ENCODE results near the gene C19orf12.

- no peak for TF ChIP-seq NR3C1 (CRISPR knock-in tag; conservative IDR thresholded peaks at IDR 0.05; ENCODE audit: low read depth)
- TF ChIP-seq, protein P1, sequence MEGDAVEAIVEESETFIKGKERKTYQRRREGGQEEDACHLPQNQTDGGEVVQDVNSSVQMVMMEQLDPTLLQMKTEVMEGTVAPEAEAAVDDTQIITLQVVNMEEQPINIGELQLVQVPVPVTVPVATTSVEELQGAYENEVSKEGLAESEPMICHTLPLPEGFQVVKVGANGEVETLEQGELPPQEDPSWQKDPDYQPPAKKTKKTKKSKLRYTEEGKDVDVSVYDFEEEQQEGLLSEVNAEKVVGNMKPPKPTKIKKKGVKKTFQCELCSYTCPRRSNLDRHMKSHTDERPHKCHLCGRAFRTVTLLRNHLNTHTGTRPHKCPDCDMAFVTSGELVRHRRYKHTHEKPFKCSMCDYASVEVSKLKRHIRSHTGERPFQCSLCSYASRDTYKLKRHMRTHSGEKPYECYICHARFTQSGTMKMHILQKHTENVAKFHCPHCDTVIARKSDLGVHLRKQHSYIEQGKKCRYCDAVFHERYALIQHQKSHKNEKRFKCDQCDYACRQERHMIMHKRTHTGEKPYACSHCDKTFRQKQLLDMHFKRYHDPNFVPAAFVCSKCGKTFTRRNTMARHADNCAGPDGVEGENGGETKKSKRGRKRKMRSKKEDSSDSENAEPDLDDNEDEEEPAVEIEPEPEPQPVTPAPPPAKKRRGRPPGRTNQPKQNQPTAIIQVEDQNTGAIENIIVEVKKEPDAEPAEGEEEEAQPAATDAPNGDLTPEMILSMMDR (IDR thresholded peaks at IDR 0.05): no peak
- TF ChIP-seq CBFB (CRISPR knock-in tag; IDR thresholded peaks at IDR 0.05; ENCODE audit: low read depth): no peak
- TF ChIP-seq, protein P2, sequence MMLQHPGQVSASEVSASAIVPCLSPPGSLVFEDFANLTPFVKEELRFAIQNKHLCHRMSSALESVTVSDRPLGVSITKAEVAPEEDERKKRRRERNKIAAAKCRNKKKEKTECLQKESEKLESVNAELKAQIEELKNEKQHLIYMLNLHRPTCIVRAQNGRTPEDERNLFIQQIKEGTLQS (CRISPR knock-in tag; conservative IDR thresholded peaks at IDR 0.05): no peak
Observed at GRCh38 chr19:29682236-29682895, 32.7 kb downstream of the C19orf12 start.
